A673 (cell line): ENCODE measurements around the gene CCDC85A.

Experiments used
- CTCF ChIP-seq: fragments of 300-800, 200-600 bp; sonication (generic); conservative IDR thresholded peaks from 2 replicates; pipeline ENCODE4 v1.5.1; 2017; ENCODE audit warnings: low read depth, mild to moderate bottlenecking, antibody characterized with exemption, low read length, moderate library complexity, mixed read lengths
- EZH2 ChIP-seq: fragments of 200-600 bp; sonication (generic); IDR thresholded peaks from 2 replicates; pipeline ENCODE4 v1.6.1; 2017; ENCODE audit warnings: borderline replicate concordance, low read depth, mild to moderate bottlenecking, mixed read lengths, antibody characterized with exemption, low read length; ENCODE audit not compliant: poor library complexity, severe bottlenecking

DNA sequence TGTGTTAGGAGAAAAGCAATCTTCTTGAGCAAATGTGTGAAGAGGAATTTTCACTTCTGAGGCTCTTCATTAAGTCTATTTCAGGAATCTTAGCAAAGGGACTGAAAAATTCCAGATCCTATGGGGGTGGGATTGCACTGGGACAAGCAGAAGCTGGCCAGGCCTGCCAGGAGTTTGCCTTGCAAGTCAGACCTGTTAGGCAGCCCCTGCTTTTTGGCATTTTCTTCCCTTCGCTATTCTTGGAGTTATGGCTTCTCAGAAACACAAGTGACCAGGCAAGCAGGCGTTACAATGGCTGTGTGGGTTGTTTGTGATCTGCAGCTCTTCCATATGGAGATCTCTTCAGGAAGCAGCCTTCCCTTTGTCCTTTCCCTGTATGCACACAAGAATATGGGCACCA, 8.0 kb upstream of the CCDC85A start:
- TF ChIP-seq CTCF (no peak), EZH2 (no peak)
